HG03457 (cell line): ENCODE measurements around the gene AP3S1.
"Not testable (repeated sequence)": the region's sequence is repeated elsewhere in the genome, so short reads cannot be mapped to it uniquely, and the experiment has no call there.

ENCODE experiments used
- ATAC-seq: cut with Tn5 transposase; IDR thresholded peaks from one replicate; pipeline ENCODE4 v1.9.1; 2021; ENCODE audit warnings: moderate number of reproducible peaks; ENCODE audit not compliant: unreplicated experiment

AP3S1 gene

GRCh38 chr5:115820846-115821245 is 20.9 kb upstream of the AP3S1 start:
- no peak for ATAC-seq

- ATAC-seq = not testable (repeated sequence)
Observed at GRCh38 chr5:115824983-115825382, 16.8 kb upstream of the AP3S1 start.

- no peak for ATAC-seq
Observed at GRCh38 chr5:115825948-115826347, 15.8 kb upstream of the AP3S1 start.

DNA sequence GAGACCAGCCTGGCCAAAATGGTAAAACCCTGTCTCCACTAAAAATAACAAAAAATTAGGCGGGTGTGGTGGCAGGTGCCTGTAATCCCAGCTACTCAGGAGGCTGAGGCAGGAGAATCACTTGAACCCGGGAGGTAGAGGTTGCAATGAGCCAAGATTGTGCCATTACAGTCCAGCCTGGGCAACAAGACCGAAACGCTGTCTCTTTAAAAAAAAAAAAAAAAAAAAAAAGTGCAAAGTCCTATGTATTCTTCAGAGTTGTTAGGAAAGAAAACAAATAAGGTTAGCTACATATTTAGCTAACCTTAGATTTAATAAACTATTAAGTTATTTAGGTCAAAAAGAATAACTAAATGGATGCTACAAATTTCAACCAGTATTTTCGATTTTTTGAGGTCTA is 11.8 kb upstream of the AP3S1 start:
- ATAC-seq = no peak

DNA sequence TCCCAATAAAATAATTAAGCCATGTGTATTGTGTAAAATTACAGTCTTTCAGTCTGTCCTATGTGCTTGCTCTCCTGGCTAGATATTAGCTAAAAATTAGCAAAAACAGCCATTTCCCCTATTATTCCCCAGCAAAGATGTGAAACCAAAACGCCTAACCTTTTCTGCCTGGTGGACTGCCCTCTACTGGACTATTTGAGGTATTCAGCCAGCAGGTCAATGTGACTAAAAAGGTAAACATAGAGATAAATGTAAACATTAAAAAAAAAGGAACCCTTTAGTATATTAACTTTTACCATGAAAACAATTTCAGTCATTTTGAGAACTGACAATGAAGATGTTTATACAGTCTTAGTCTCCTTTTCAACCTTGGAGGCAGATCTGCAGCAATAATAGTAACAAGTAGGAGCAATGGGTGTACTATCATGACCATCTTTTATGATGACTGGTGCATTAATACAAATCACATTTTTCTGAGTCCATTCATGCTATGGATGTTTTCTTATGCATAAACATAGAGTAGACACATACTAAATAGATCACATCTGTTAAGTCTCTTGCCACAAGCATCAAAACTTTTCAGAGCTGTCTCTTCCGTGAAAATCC is 10.5 kb upstream of the AP3S1 start:
- peak; percentile 65 for ATAC-seq

DNA sequence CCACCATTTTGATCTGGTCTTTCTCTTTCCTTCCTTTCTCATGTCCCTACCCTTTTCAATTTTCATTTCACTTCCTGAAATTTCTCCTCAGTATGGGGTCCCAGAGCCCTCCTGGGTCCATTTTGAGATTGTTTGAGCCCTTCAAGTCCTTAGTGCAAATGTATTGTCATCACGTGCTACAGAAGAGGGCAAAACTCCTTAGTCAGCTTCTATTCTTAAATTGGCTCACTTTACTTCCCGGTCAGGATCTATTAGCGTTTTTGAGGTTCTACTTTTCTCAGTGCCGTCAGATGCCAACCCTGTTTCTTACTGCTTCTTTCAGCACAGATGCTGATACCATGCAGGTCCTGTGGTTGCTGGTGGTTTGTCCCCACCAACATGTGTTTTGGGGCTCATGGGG is 6.3 kb upstream of the AP3S1 start:
- ATAC-seq = no peak

- no peak for ATAC-seq
Observed at GRCh38 chr5:115838885-115839518, 2.7 kb upstream of the AP3S1 start.

DNA sequence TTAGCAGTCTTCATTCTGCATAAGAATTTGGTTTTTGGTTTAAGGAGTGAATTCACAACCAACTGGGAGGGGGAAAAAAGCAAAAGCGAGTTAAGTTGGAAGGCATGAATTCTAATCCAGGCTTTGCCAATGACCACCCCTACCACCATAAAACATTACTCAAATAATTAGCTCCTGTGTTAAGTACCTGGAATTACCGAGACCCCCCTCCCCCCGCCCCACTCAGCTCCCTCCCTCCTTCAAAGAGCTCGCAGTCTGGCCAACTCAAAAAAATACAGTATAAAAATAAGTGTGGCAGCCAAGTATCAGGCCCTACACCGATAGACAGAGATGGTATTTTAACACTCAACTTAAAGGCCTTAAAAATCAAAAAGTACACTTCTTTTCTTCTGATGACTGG is 862 bp upstream of the AP3S1 start:
- ATAC-seq = no peak

- ATAC-seq = peak; percentile 28
Observed at GRCh38 chr5:115842089-115842935, 577 bp downstream of the AP3S1 start.

- ATAC-seq = no peak
Observed at GRCh38 chr5:115842952-115843351, 1.2 kb downstream of the AP3S1 start.

GRCh38 chr5:115843444-115844130 is 1.9 kb downstream of the AP3S1 start:
- no peak for ATAC-seq

GRCh38 chr5:115844321-115844817 is 2.6 kb downstream of the AP3S1 start:
- no peak for ATAC-seq

- no peak for ATAC-seq
Observed at GRCh38 chr5:115847290-115847689, 5.6 kb downstream of the AP3S1 start.

GRCh38 chr5:115849258-115849798 is 7.6 kb downstream of the AP3S1 start:
- no peak for ATAC-seq

GRCh38 chr5:115850744-115851416 is 9.1 kb downstream of the AP3S1 start:
- no peak for ATAC-seq

DNA sequence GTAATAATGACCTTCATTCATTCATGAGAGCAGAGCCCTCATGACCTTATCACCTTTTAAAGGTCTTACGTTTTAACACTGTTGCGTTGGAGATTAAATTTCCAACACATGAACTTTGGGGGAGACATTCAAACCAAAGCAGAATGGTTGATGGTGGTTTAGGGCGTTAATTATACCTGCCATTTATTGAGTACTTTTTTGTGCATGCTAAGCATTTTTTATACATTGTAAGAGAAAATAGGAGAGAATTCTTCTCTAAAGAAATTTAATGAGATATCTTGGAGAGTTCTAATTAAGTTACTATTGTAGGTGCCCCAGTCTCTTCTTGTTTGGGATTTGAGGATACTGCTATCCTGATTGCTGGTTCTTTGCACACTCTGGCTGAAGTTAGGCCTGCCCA is 12.4 kb downstream of the AP3S1 start:
- ATAC-seq = no peak

DNA sequence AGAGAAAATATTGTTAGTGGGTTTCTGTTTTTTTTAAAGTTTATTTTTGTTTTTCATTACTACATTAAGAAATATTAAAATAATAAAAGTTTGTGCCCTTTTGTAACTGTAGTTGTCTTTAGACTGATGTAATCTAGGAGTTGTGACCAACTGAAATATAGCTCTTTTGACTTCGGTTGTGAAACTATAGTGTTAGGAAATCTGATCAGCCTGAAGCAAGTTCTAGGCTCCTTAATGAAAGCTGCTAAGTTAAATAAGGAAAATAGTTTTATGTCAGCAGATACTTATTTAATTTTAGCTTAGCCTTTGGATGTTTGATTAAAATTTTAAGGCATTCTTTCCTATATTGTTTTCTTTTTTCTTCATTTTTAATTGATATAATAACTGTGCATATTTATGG is 14.2 kb downstream of the AP3S1 start:
- no peak for ATAC-seq

GRCh38 chr5:115857057-115857479 is 15.3 kb downstream of the AP3S1 start:
- no peak for ATAC-seq

- no peak for ATAC-seq
Observed at GRCh38 chr5:115857626-115858349, 16.1 kb downstream of the AP3S1 start.

DNA sequence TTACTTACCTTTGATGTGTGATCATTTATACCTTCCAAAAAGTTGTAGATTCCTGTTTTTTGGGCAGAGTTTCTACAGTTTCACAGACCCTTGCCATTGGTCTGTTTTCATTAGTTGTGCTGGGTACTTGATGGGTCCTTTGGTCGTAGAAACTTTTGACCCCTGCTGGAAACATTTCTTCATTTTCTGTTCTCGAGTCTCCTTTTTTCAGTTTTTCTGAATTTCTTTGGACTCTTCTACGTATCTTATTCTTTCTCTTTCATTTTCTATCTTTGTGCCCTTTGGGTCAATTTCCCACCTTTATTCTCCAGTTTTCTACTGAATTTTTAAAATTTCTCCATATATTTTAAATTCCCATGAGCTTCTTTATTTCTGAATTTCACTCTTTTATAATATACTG is 16.7 kb downstream of the AP3S1 start:
- no peak for ATAC-seq
